ENCODE results near the gene KCNMA1.
"Not testable (repeated sequence)": the region's sequence is repeated elsewhere in the genome, so short reads cannot be mapped to it uniquely, and the experiment has no call there.

Gene KCNMA1

GRCh38 chr10:77580482-77580881 lies 57.1 kb downstream of the KCNMA1 start:
- no peak for DNase-seq

- no peak for DNase-seq
These were observed 58.9 kb downstream of the KCNMA1 start for GRCh38 chr10:77578583-77579227.

- DNase-seq, result no peak
These were observed 59.9 kb downstream of the KCNMA1 start for GRCh38 chr10:77577666-77578229.

DNA sequence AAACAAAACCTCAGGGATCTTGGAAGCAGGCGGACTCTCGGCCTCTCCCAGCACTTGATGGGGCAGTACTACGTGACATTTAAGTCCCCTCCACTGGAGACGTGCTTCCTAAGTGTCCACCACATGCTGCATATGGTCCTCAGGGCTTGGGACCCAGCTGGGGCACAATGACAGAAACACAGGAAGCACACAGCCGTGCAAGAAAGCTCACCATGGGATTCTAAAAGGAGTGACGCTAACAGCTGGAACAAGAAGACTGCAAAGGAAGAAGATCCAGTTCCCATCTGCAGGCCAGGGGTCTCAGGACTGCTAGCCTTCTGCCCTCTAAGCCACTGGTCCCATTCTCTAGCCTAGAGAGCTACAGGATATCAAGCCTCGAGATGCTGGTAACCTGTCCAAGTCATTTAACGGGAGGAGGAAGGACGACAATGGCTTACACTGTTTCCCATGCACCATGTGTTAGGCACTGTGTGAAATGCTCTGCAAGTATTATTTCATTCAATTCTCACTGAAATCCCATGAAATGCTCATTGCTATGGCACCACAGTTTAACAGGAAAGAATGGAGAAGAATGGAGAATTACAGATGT lies 61.1 kb downstream of the KCNMA1 start:
- DNase-seq, result no peak

- no peak for DNase-seq
These were observed 61.6 kb downstream of the KCNMA1 start for GRCh38 chr10:77576007-77576367.

DNA sequence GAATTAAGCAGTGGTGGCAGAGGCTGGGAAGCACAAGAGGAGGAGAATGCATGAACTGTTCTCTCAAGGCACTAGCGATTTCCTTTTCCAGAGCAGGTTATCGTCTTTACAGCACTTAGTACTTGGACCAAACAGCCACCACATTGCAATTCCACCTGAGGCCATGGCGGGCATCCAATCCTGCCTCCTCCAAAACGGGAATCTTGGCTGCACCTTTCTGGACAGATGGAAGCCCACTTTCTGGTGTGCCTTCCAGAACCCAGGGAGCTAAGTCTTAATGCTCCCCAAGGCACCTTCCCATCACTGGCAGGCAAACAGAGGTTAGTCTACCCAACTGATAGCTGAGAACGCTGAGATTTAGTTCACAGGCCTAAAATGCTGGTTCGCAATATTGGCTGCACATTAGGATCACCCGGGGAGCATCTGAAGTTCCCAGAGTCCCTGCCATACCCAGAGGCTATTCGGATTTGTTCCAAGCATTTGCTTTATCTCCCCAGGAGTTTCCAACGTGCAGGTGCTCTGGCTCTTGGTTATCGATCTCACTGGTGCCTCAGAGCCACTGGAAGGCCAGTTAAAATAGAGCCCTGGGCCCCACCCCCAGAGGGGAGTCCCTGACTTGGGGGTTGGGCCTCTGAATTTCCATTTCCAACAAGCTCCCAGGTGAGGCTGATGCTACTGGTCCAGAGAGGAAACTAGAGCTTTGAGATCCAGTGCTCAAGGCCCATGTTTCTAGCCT lies 62.2 kb downstream of the KCNMA1 start:
- no peak for DNase-seq

GRCh38 chr10:77574438-77574837 lies 63.2 kb downstream of the KCNMA1 start:
- DNase-seq, result no peak

DNA sequence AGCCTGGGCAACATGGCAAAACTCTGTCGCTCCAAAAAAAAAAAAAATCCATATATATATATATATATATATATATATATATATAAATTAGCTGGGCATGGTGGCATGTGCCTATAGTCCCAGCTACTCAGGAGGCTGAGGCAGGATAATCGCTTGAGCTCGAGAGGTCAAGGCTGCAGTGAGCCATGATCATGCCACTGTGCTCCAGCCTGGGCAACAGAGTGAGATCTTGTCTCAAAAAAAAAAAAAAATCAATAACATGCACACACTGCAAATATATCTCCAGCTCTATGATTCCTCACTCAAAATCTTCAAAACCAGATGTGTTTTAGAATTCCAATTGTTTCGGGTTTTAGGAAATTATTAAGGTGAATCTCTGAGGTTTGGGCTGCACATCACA lies 65.1 kb downstream of the KCNMA1 start:
- not testable (repeated sequence) for DNase-seq

DNA sequence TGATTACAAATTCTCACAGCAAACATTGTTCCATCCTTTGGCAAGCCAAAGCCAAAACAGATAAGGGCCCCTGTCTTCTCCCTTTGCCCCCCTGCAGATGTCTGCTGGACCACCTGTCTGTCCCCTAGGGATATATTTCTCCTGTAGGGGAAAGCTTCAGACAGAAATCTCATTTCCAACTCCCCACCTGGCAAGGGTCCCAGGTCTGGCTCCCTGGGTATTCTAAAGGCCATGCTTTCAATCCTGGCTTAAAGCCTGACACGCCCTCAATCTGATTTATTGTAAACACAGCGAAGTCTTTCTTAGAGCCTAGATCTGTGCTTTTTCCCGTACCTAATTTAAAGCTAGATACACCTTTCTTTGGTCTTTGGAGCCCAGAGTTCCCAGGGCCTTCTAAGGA lies 66.1 kb downstream of the KCNMA1 start:
- peak; percentile 49 for DNase-seq

DNA sequence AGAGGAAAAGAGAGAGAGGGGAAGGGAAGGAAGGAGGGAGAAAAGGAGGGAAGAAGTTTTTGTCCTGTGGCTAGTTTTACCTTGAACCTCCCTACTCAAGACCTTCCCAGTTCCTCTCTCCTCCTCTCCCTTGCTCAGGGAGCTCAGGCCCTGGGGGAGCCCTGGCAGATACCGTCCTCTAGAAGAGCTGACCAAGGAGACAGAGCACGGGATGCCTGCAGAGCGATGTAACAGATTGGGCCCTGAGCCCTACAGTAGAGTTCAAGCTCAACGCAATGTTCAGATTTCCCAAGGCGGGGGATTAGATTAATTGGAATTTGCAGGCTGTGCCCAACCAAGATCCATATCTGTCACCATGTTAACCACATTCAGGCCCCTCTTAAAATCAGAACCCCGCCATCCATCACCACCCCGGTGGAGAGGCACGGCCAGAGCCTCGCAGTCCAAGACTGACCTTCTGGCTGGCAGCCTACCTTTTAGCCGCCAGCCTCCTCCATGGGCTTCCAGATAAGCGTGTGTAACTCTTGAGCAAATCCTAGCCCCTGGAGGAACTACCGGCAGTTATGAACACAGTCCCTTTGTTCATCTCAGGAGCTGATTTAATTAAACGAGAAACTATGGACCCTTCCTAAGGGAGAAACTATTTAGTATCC lies 70.6 kb downstream of the KCNMA1 start:
- DNase-seq, result no peak

- no peak for DNase-seq
These were observed 71.4 kb downstream of the KCNMA1 start for GRCh38 chr10:77566236-77566635.

GRCh38 chr10:77565590-77566023 lies 72.0 kb downstream of the KCNMA1 start:
- DNase-seq, result no peak

DNA sequence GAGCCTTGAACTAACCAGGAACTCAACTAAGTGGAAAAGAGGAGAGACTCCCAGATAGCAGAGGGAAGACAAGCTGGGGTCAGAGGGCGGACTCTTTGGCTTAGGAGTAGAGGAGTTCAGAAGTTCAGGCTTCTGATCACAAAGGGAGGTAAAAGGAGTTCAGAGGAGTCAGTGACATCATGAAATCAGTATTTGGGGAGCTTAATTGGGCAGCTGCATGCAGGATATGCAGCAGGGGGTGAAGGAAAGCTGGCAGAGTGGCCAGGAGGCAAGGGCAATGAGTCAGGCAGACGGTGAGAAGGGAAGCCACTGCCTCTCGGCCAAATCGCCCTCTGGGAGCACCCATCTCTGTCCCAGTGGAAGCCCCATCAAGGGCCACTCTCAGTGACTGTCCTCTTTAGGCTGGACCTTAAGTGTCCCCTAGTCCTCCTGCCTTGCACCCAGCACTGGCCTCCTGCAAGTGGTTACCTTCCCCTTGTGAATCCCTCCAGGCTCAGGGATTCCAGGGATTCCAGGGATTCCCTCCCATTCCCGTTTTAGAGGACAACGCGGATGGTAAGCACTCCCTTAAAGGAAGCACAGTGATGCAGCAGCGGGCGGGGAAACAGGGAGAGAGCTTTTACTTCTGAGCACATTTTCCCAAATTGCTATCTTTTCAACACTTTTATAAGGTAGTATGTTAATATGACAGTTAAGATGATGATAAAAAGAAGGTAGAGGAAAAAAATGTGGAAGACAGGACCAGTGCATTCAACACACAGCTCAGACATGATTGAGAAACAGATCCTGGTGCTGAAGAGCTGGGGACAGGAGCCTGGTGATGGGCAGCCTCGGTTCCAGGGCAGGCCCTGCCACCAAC lies 72.6 kb downstream of the KCNMA1 start:
- no peak for DNase-seq

DNA sequence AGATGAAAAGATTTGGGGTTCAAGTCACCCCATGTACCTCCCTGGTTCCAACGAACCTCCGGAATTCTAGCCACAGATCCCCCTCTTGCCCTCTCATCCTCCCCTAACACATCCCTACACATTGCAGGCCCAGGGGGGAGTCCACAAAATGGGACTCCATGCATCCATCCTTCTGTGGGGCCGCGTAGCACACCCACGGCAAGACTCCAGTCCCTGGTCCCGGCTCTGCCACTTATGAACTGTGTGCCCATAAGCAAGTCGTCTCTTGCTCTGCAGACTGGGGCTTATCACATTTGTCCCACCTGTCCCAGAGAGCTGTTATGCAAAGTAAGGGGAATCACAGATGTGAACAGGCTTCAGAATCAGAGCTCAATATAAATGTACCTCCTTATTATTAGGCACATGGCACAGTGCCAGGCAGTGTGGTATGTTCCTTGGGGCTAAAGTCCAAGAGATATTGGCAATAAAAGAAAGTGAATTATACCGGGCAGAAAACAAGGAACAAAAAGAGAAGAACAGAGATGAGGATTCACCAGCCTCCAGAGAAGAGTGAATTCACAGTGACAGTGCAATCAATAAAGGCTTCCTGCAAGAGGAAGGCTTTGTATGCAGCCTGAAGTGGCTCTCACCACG lies 73.9 kb downstream of the KCNMA1 start:
- DNase-seq, result no peak

DNA sequence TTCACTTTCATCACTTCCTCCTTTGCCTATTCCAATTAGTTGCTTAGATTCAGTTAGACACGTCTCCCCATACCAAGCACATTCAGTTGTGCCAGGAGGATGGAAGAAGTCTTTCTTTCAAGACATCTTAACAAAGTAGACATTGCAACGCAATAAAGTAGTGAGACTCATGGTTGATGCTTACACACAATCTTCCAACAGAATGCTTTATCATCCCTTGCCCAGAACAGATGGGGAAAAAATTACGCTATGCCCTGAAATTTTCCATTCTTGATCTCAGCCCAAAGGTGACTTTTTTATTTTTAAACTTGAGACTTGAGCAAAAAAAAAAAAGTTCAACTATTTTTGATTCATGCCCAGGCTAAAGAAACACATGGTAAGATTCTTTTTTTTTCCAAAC lies 74.9 kb downstream of the KCNMA1 start:
- no peak for DNase-seq

- DNase-seq, result no peak
These were observed 75.6 kb downstream of the KCNMA1 start for GRCh38 chr10:77561991-77562390.

- no peak for DNase-seq
These were observed 77.1 kb downstream of the KCNMA1 start for GRCh38 chr10:77560471-77560870.

DNA sequence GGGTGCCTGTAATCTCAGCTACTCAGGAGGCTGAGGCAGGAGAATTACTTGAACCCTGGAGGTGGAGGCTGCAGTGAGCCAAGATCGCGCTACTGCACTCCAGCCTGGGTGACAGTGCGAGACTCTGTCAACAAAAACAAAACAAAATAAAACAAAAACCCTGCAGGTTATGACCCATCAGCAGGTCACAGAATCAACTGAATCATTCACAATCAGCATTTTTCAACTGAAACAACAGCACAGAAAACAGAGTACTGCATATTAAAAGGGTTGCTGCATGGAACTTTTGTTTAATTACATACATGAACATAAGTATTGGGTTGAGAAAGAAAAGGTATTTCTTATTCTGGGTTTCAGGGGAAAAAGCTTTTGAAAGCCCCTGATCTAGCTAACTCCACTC lies 77.6 kb downstream of the KCNMA1 start:
- no peak for DNase-seq

- no peak for DNase-seq
These were observed 80.5 kb downstream of the KCNMA1 start for GRCh38 chr10:77556990-77557601.

- DNase-seq, result no peak
These were observed 81.9 kb downstream of the KCNMA1 start for GRCh38 chr10:77555591-77556212.

- DNase-seq, result no peak
These were observed 82.6 kb downstream of the KCNMA1 start for GRCh38 chr10:77554996-77555397.

All from NCI-H1105 (cell line).